Ectodermal cell (in vitro differentiated cells): ENCODE data around the gene RAC2.

Source experiments
- H3K27ac ChIP-seq: 2 replicates; pipeline ENCODE4 v1.7.0; 2013; ENCODE audit warnings: mild to moderate bottlenecking, low read depth, low read length; ENCODE audit not compliant: insufficient read depth, poor library complexity, severe bottlenecking
- H3K27me3 ChIP-seq: 2 replicates; pipeline ENCODE4 v1.7.0; 2013; ENCODE audit warnings: mild to moderate bottlenecking, low read length; ENCODE audit not compliant: insufficient read depth, control insufficient read depth, poor library complexity, severe bottlenecking
- H3K36me3 ChIP-seq: one replicate; pipeline ENCODE4 v1.7.0; 2013; ENCODE audit warnings: low read length; ENCODE audit not compliant: control insufficient read depth, insufficient read depth
- H3K4me1 ChIP-seq: one replicate; pipeline ENCODE4 v1.7.0; 2013; ENCODE audit warnings: low read length; ENCODE audit not compliant: control insufficient read depth, insufficient read depth
- H3K4me3 ChIP-seq: 2 replicates; pipeline ENCODE4 v1.7.0; 2013; ENCODE audit warnings: low read depth, low read length, control low read depth; ENCODE audit not compliant: insufficient read depth
- H3K9me3 ChIP-seq: 2 replicates; pipeline ENCODE4 v1.7.0; 2013; ENCODE audit warnings: mild to moderate bottlenecking, low read length, moderate library complexity; ENCODE audit not compliant: control insufficient read depth
- WGBS, 2 experiments: methylation state at CpG; one replicate each; pipeline ENCODE4 v1.1.7; 2013; ENCODE audit warnings: missing lambda C conversion rate in 2 of 2; 5-methylcytosine and 5-hydroxymethylcytosine counted together

The RAC2 gene

DNA sequence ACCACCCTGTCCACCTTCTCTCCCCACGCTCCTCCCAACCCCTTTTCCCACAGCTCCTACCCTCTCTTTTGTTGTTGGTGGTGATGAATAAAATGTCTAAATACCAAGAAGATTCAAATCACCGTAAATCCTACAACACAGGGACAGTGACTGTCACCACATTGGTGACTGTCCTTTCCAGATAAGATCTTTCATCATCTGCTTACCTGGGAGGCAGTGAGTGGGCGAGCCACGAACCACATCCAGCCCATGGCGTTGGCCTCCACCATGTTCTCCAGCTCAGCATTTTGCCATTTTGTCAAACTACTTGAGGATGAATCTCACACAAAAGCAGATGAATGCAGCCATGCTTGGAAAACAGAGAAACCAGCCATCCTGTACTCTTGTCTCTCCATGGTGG lies 31.6 kb upstream of the RAC2 start:
- no peaks in the 10 kb centered on the region for H3K4me1 ChIP-seq
- no peaks in the 10 kb centered on the region for H3K27me3 ChIP-seq
- no peak overlapping the region for H3K4me3 ChIP-seq
- 89 to 96% methylated on average over 4 of the region's 5 CpGs for WGBS, 2 experiments
- no peaks in the 10 kb centered on the region for H3K9me3 ChIP-seq
- no peak overlapping the region for H3K27ac ChIP-seq
- no peaks in the 10 kb centered on the region for H3K36me3 ChIP-seq

DNA sequence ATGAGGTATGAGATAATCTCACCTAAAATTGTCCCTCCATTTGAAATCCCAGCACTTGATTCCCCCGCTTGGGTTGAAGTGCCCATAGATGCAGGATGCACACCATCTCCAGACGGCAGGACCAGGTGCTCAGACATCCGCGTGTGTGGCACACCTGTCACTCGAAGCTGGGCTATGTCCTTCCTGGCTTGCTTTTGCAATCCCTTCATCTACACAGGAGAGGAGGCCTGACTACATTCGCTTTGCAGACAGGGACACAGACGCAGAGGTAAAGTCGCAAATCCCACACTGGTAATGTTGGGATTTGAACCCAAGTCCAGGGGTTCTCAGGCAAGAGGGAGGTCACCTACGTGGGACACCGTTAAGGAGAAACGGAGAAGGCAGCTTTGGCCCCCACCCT lies 31.1 kb upstream of the RAC2 start:
- H3K36me3 ChIP-seq: no peaks in the 10 kb centered on the region
- H3K9me3 ChIP-seq: no peaks in the 10 kb centered on the region
- H3K4me1 ChIP-seq: no peaks in the 10 kb centered on the region
- no peak overlapping the region for H3K4me3 ChIP-seq
- H3K27ac ChIP-seq: no peak overlapping the region
- 92 to 96% methylated on average over 11 of the region's 11 CpGs for WGBS, 2 experiments
- no peaks in the 10 kb centered on the region for H3K27me3 ChIP-seq

DNA sequence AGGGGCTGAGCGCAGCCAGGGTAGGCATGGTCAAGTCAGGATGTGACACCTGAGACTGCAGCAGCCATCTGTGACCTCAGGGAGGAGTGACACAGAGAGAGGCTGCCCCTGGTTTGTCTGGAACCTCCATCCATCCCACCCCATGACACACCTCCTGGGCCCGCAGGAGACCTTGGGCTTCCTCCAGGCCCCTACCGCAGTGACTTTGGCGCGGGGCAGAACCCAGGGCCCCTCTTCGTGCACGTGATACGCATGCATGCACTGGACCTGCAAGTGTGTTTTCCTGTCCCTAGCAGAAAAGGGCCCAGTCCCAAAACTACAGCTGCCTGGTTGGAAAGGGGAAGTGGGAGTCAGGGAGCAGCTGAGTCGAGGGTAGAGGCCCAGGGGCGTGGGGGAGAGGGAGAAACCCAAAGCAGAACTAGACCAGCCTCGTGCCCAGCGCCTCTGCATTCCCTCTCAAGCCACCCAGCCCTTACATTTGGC lies 30.4 kb upstream of the RAC2 start:
- H3K9me3 ChIP-seq: no peaks in the 10 kb centered on the region
- no peak overlapping the region for H3K27ac ChIP-seq
- H3K4me1 ChIP-seq: no peaks in the 10 kb centered on the region
- no peak overlapping the region for H3K4me3 ChIP-seq
- no peaks in the 10 kb centered on the region for H3K27me3 ChIP-seq
- 88 to 92% methylated on average over 12 of the region's 12 CpGs for WGBS, 2 experiments
- no peaks in the 10 kb centered on the region for H3K36me3 ChIP-seq

- no peaks in the 10 kb centered on the region for H3K36me3 ChIP-seq
- no peak overlapping the region for H3K27ac ChIP-seq
- no peaks in the 10 kb centered on the region for H3K4me1 ChIP-seq
- no peaks in the 10 kb centered on the region for H3K9me3 ChIP-seq
- 82 to 83% methylated on average over 8 of the region's 8 CpGs for WGBS, 2 experiments
- no peaks in the 10 kb centered on the region for H3K27me3 ChIP-seq
- no peak overlapping the region for H3K4me3 ChIP-seq
These were observed 29.8 kb upstream of the RAC2 start for GRCh38 chr22:37273846-37274225.

DNA sequence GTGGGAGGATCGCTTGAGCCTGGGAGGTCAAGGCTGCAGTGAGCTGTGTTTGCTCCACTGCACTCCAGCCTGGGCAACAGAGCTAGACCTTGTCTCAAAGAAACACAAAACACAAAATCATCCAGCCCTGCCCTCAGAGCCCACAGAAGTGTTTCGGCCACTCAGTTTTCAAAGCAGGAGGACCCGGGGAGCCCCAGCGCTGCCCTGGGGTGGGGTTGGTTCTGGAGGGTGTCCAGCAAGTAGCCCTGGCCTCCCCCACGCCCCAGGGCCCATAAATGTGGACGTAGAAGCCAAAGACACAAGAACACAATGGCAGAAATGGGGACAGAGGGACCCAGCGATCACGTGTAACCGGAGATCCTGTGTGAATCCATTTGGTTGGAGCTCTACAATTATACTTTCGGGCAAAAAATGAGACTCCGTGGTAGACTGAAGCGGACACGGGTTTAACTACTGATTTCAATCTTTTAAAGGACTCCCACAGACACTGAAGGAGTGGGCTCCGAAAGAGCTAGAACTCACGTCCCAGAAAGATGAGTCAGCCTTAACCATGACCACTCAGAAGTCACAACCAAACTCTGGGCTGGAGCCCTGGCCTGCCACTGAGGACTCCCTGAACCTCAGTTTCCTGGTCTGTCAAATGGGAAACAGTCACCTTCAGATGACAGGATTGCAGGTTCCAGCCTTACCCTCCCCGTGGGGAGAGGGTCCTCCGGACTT lies 29.2 kb upstream of the RAC2 start:
- Histone ChIP-seq H3K4me1 (no peaks in the 10 kb centered on the region), H3K9me3 (no peaks in the 10 kb centered on the region), H3K27me3 (no peaks in the 10 kb centered on the region), H3K4me3 (no peak overlapping the region), H3K36me3 (no peaks in the 10 kb centered on the region), H3K27ac (no peak overlapping the region)
- whole genome bisulfite sequencing, 2 experiments: 81 to 84% methylated on average over 17 of the region's 17 CpGs

GRCh38 chr22:37270928-37271650 lies 27.0 kb upstream of the RAC2 start:
- no peaks in the 10 kb centered on the region for H3K4me1 ChIP-seq
- WGBS, 2 experiments: 89 to 91% methylated on average over 7 to 8 of the region's 8 CpGs
- H3K27me3 ChIP-seq: no peaks in the 10 kb centered on the region
- H3K4me3 ChIP-seq: no peak overlapping the region
- H3K9me3 ChIP-seq: no peaks in the 10 kb centered on the region
- no peaks in the 10 kb centered on the region for H3K36me3 ChIP-seq
- H3K27ac ChIP-seq: no peak overlapping the region

DNA sequence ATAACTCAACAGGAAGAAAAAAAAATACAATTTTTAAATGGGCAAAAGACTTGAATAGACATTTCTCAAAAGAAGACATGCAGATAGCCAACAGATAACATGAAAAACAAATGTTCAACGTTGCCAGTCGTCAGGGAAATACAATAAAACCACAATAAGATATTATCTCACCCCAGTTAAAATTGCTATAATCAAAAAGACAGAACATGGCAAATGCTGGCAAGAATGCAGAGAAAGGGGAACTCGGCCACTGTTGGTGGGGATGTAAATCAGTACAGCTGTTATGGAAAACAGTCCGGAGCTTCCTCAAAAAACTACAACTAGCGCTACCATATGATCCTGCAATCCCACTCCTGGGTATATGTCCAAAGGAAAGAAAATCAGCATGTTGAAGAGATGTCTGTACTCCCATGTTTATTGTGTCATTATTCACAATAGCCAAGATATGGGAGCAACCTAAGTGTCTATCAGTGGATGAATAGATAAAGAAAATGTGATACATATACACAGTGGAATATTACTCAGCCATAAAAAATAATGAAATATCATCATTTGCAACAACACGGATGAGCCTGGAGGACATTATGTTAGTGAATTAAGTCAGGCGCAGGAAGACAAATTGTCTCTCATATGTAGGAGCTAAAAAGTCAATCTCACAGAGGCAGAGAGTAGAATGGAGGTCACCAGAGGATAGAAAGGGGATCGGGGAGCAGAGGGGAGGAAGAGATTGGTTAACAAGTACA lies 26.0 kb upstream of the RAC2 start:
- H3K4me1 ChIP-seq: no peaks in the 10 kb centered on the region
- 89 to 92% methylated on average over 8 of the region's 8 CpGs for WGBS, 2 experiments
- H3K9me3 ChIP-seq: no peaks in the 10 kb centered on the region
- H3K4me3 ChIP-seq: no peak overlapping the region
- H3K36me3 ChIP-seq: no peaks in the 10 kb centered on the region
- H3K27ac ChIP-seq: no peak overlapping the region
- no peaks in the 10 kb centered on the region for H3K27me3 ChIP-seq

DNA sequence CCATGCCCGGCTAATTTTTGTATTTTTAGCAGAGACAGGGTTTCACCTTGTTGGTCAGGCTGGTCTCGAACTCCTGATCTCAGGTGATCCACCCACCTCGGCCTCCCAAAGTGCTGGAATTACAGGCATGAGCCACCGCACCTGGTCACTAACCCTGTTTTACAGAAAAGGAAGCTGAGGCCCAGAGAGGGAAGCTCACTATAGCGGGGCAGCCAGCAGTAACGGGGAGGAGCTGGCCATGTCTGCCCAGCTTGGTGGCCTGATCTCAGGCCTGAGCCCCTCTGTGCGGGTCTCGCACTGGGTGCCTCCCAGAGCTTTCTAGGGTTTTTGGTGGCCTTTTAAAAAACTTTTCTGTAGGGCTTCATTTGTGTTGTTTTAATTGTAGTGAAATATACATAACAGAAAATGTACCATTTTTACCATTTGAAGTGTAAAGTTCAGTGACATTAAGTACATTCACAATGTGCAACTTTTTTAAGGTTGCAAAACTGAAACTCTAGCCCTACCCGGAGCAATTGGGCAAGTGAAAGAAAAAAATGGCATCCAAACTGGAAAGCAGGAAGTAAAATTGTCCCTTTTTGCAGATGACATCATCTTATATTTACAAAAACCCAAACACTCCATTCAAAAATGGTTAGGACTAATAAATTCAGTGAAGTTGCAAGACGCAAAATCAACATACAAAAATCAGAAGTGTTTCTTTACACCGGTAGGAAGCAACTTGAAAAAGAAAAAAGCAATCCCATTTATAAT lies 23.8 kb upstream of the RAC2 start:
- WGBS, 2 experiments: 85 to 89% methylated on average over 11 of the region's 11 CpGs

GRCh38 chr22:37267135-37267587 lies 23.1 kb upstream of the RAC2 start:
- Histone ChIP-seq H3K9me3 (peaks cover 3% of the 10 kb centered on the region), H3K27ac (no peak overlapping the region), H3K36me3 (no peaks in the 10 kb centered on the region), H3K4me3 (no peak overlapping the region), H3K27me3 (no peaks in the 10 kb centered on the region), H3K4me1 (no peaks in the 10 kb centered on the region)
- 29 to 30% methylated on average over 22 of the region's 22 CpGs for WGBS, 2 experiments

More for the DNA sequence above, 23.8 kb upstream of the RAC2 start:
- H3K9me3 ChIP-seq: peaks cover 3% of the 10 kb centered on the region
- no peaks in the 10 kb centered on the region for H3K4me1 ChIP-seq
- no peak overlapping the region for H3K27ac ChIP-seq
- H3K4me3 ChIP-seq: no peak overlapping the region
- H3K36me3 ChIP-seq: no peaks in the 10 kb centered on the region
- H3K27me3 ChIP-seq: no peaks in the 10 kb centered on the region
